Stimulated activated naive B cell treated with anti-CD40 and anti-IgM and Interleukin-4, amounts not matched to agents 10 μg/mL and 1 μg/mL and 100 μg/mL, for 72 hours (primary cell): ENCODE results near the gene NADK2.

Experiments
- ATAC-seq, 2 donors: fragments of 150-1000 bp; cut with Tn5 transposase; replicated peaks; 2 replicates each; pipeline ENCODE4 v1.10.0; 2021; ENCODE audit warnings: moderate library complexity in 1 of 2
- DNase-seq: peaks from one replicate; pipeline ENCODE4 v3.0.0; 2021
- H3K27ac Mint-ChIP-seq: one replicate; pipeline ENCODE4 v1.8.0; 2022; ENCODE audit warnings: mild to moderate bottlenecking, mixed read lengths
- H3K27me3 Mint-ChIP-seq, 2 donors: one replicate each; pipeline ENCODE4 v1.8.0; 2022; ENCODE audit warnings: mixed read lengths in 2 of 2
- H3K36me3 Mint-ChIP-seq, 2 donors: one replicate each; pipeline ENCODE4 v1.8.0; 2022; ENCODE audit warnings: mixed read lengths in 2 of 2, mild to moderate bottlenecking in 1 of 2
- H3K4me1 Mint-ChIP-seq, 2 donors: one replicate each; pipeline ENCODE4 v1.8.0; 2022; ENCODE audit warnings: mixed read lengths in 2 of 2, mild to moderate bottlenecking in 1 of 2
- H3K4me3 Mint-ChIP-seq, 2 donors: one replicate each; pipeline ENCODE4 v1.8.0; 2022; ENCODE audit warnings: mild to moderate bottlenecking in 2 of 2, mixed read lengths in 2 of 2, moderate library complexity in 1 of 2
- H3K9me3 Mint-ChIP-seq, 2 donors: one replicate each; pipeline ENCODE4 v1.8.0; 2022; ENCODE audit warnings: mixed read lengths in 2 of 2, mild to moderate bottlenecking in 1 of 2

The NADK2 gene

GRCh38 chr5:36153298-36153677 lies 88.4 kb downstream of the NADK2 start:
- Mint-ChIP-seq H3K4me1 (peaks cover 27 to 37% of the 10 kb centered on the region in 2 donors), H3K36me3 (peaks cover 31 to 38% of the 10 kb centered on the region in 2 donors), H3K9me3 (no peaks in the 10 kb centered on the region), H3K27ac (no peak overlapping the region), H3K4me3 (peak overlapping the region; percentile 33 to 51), H3K27me3 (no peaks in the 10 kb centered on the region)
- DNase-seq (no peak), ATAC-seq (no peak)

DNA sequence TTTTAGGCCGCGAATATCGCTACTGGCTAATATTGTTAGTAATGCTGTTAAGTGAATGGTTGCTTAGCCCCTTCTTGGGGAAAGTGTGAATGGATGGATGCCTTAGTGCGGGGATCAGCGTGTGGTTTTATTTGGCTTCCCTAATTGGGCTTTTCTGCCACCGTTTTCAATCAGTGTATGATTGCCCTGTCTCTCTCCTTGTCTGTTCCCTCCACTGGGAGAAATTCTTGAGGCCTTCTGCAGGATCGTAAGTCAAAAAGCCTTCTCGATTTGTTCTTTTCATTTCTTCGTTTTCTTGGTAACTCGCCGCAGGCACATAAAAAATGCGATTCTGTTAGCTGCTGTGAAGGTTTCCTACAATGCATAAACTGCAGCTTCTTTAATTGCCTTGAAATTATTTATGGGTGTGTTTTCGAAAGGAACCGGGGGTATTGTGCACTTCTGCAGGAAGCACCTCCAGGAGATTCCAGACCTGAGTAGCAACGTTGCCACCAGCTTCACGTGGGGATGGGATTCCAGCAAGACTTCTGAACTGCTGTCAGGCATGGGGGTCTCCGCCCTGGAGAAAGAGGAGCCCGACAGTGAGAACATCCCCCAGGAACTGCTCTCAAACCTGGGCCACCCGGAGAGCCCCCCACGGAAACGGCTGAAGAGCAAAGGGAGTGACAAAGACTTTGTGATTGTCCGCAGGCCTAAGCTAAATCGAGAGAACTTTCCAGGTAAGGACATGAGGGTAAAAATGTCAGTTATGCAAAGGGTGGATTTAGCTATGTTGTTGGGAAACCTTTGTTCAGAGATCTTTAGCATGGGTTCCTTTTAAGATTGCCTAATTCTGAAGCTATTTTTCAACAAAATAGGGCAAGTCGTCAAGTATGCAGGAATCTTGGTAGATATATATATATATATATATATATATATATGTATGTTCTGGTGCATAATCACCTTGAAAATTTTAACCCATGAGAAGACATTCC lies 89.1 kb downstream of the NADK2 start:
- Mint-ChIP-seq H3K27me3 (no peaks in the 10 kb centered on the region), H3K9me3 (no peaks in the 10 kb centered on the region), H3K4me1 (peaks cover 24 to 37% of the 10 kb centered on the region in 2 donors), H3K27ac (peak overlapping the region; percentile 97), H3K4me3 (peak overlapping the region; percentile 92 to 95), H3K36me3 (peaks cover 28 to 34% of the 10 kb centered on the region in 2 donors)
- no peak for DNase-seq
- peak in 1 of 2 donors; percentile 1 for ATAC-seq

- Mint-ChIP-seq H3K4me1 (peaks cover 28 to 32% of the 10 kb centered on the region in 2 donors), H3K36me3 (peaks cover 24 to 26% of the 10 kb centered on the region in 2 donors), H3K27ac (peak within 1 kb of the TSS; percentile 97), H3K4me3 (peak within 1 kb of the TSS; percentile 92 to 95), H3K27me3 (no peaks in the 10 kb centered on the region), H3K9me3 (no peaks in the 10 kb centered on the region)
- DNase-seq (peak; percentile 96), ATAC-seq (peak; percentile 97 to 99)
Observed at GRCh38 chr5:36151434-36152323, 90.0 kb downstream of the NADK2 start, which contains the start of the genes LMBRD2 and SKP2. Gene LMBRD2, minus strand, starts transcription at chr5:36151887. Its CDS starts 8,538 bp downstream, at chr5:36143349. Gene SKP2, plus strand, starts transcription at chr5:36152111. Its CDS starts 152 bp downstream, at chr5:36152263.

DNA sequence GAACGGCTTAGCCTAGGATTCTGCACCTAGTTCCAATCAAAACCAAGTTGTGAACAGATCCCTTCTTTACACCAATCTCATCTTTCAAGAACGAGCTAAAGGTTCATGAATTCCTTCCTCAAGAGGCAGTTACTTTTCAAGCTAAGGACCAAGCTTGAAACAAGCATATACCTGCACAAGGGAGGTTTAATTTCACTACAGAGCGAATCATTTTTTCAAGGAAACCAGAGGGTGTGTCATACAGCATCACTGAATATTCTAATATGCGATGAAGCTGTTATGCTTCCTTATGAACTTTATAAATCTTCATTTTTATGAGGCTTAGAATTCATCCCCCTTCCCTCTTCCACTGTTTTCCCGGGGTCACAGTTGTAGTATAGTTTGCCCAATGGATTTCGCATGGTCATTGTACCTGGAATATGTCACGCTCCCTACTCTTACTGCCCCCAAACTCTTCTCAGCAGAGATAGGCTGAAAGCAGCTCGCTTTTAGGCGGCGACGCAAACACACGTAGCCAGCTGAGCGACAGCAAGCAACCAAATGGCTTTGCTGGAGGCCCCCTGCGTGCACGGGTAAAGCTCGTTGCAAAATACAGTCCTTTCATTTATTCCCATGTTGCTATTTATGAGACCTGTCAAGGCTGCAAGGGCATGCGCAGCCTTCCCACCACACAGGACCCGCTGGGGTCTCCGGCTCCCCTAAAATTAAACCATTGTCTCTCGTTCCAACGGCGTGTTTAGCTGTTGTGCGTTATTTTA lies 90.9 kb downstream of the NADK2 start:
- peak overlapping the region; percentile 92 to 95 for H3K4me3 Mint-ChIP-seq
- H3K27ac Mint-ChIP-seq, result peak overlapping the region; percentile 97
- peak; percentile 43 to 51 for ATAC-seq
- no peaks in the 10 kb centered on the region for H3K27me3 Mint-ChIP-seq
- peaks cover 17 to 19% of the 10 kb centered on the region in 2 donors for H3K36me3 Mint-ChIP-seq
- H3K4me1 Mint-ChIP-seq, result peaks cover 25 to 32% of the 10 kb centered on the region in 2 donors
- DNase-seq, result peak; percentile 31
- no peaks in the 10 kb centered on the region for H3K9me3 Mint-ChIP-seq

DNA sequence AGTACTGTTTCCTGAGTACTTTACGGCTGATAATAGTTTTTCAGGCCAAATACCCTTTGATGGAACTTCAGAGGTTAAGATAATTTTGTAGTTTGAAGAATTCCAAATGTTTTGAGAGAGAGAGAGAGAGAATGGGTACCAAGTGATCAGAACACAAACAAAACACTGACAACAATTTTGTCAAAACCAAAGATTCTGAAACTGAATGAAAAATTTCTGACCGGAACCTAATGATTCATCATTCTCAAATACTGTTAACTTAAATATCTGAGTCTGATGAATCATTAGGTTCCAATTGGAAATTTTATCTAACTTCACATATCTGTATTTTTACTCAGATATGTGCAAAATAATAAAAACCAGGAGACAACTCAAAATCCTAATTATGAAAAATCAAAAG lies 94.0 kb downstream of the NADK2 start:
- H3K27me3 Mint-ChIP-seq, result no peaks in the 10 kb centered on the region
- H3K27ac Mint-ChIP-seq, result no peak overlapping the region
- no peak overlapping the region for H3K4me3 Mint-ChIP-seq
- no peaks in the 10 kb centered on the region for H3K9me3 Mint-ChIP-seq
- H3K36me3 Mint-ChIP-seq, result peaks cover 0 to 5% of the 10 kb centered on the region in 2 donors
- DNase-seq (no peak), ATAC-seq (no peak)
- H3K4me1 Mint-ChIP-seq, result peaks cover 13 to 14% of the 10 kb centered on the region in 2 donors

DNA sequence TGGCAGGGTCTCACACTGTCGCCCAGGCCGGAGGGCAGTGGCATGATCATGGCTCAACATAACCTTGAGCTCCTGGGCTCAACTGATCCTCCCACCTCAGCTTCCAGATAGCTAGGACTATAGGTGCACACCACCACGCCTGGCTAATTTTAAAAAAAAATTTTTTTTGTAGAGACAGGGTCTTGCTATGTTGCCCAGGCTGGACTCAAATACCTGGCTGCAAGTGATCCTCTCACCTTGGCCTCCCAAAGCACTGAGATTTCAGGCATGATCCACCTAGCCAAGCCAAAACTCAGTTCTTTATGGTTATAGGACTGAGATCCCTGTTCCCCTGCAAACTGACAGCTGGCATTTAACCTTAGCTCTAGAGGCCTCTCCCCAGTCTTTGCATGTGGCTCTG lies 95.3 kb downstream of the NADK2 start:
- H3K4me1 Mint-ChIP-seq, result peaks cover 9 to 13% of the 10 kb centered on the region in 2 donors
- H3K27me3 Mint-ChIP-seq, result no peaks in the 10 kb centered on the region
- no peaks in the 10 kb centered on the region for H3K9me3 Mint-ChIP-seq
- DNase-seq (no peak), ATAC-seq (no peak)
- peaks cover 0 to 5% of the 10 kb centered on the region in 2 donors for H3K36me3 Mint-ChIP-seq
- no peak overlapping the region for H3K27ac Mint-ChIP-seq
- no peak overlapping the region for H3K4me3 Mint-ChIP-seq

- Mint-ChIP-seq H3K4me1 (peaks cover 4 to 5% of the 10 kb centered on the region in 2 donors), H3K27me3 (no peaks in the 10 kb centered on the region), H3K27ac (no peak overlapping the region), H3K4me3 (no peak overlapping the region), H3K9me3 (peaks cover 2 to 4% of the 10 kb centered on the region in 2 donors), H3K36me3 (peaks cover 6 to 10% of the 10 kb centered on the region in 2 donors)
- ATAC-seq (no peak), DNase-seq (no peak)
Observed at GRCh38 chr5:36145311-36145710, 96.4 kb downstream of the NADK2 start.
